ENCODE measurements around the gene TUBD1.

GRCh38 chr17:59914274-59914854 lies 21.6 kb upstream of the TUBD1 start:
- TF ChIP-seq POLR2A (IDR thresholded peaks at IDR 0.05), result no peak
- no peak for TF ChIP-seq EP300 (IDR thresholded peaks at IDR 0.05)
- no peak for TF ChIP-seq POLR2AphosphoS5 (IDR thresholded peaks at IDR 0.05)
- TF ChIP-seq CTCF (IDR thresholded peaks at IDR 0.05), result peak; percentile 48 to 61 (median 54)

Data from gastroesophageal sphincter (tissue), 3 donors.